Left colon (tissue), 2 donors: ENCODE data around the gene SPEG. TPM values are rescaled to one million over a fixed set of nuclear protein-coding genes. Genes with fewer than 3 reads are reported as not detected.
A peak's percentile ranks its signal among the peaks of the same experiment; 100 is the strongest.

Source experiments
- ATAC-seq: fragments of 200-7000 bp; cut with Tn5 transposase; one replicate; pipeline ENCODE4 v1.9.1; 2020; ENCODE audit warnings: mild to moderate bottlenecking, moderate library complexity
- DNase-seq, 2 donors: peaks; one replicate each; pipeline ENCODE4 v3.0.0-alpha.2; 2020
- intact Hi-C, 2 donors: fragments of 100-400 bp; cut with DNase I in 1 of 2; cut with micrococcal nuclease in 1 of 2; formaldehyde crosslinking; loops; one replicate each; pipeline versions ENCODE4 v1.11.2 to v1.14.0; 2022; cut with DNase I, micrococcal nuclease
- total RNA-seq, 2 donors: library from RNA; stranded (reverse); fragmentation: NEBNext Ultra II Directional; extraction: Animal tissue kit (Norgen Biotek cat#: 25700); gene quantifications; one replicate each; pipeline ENCODE4 v1.2.1, GENCODE V29; 2021
- donor health status: DM: no; HTN: no; CAD: no.
- donor health status: DM: yes; HTN: yes; CAD: no.

SPEG gene
- total RNA-seq, 2 donors from 2014 or later: 2.9 to 29.4 TPM

DNA sequence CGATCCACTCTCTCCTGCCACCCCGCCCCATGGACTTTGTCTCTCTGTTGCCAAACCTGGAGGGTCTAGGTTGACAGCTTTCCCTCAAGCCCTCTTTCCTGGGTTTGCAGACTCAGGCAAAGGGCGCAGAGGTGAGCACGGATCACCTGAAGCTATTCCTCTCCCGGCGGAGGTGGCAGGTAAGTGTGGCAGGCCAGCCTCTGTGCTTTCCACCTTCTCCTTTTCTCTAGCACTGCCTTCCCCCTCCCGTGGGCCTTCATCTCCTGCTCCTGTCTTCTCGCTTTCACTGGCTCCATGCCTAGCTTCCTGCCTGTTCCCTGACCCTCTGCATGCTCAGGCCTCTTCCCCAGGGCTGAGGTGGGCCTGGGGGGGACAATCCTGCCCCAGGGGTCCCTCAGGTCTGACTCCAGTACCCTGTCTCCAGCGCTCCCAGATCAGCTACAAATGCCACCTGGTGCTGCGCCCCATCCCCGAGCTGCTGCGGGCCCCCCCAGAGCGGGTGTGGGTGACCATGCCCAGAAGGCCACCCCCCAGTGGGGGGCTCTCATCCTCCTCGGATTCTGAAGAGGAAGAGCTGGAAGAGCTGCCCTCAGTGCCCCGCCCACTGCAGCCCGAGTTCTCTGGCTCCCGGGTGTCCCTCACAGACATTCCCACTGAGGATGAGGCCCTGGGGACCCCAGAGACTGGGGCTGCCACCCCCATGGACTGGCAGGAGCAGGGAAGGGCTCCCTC lies 48.2 kb downstream of the SPEG start:
- intact Hi-C loops: no loop called here
- DNase-seq (no peak), ATAC-seq (peak; percentile 5)

DNA sequence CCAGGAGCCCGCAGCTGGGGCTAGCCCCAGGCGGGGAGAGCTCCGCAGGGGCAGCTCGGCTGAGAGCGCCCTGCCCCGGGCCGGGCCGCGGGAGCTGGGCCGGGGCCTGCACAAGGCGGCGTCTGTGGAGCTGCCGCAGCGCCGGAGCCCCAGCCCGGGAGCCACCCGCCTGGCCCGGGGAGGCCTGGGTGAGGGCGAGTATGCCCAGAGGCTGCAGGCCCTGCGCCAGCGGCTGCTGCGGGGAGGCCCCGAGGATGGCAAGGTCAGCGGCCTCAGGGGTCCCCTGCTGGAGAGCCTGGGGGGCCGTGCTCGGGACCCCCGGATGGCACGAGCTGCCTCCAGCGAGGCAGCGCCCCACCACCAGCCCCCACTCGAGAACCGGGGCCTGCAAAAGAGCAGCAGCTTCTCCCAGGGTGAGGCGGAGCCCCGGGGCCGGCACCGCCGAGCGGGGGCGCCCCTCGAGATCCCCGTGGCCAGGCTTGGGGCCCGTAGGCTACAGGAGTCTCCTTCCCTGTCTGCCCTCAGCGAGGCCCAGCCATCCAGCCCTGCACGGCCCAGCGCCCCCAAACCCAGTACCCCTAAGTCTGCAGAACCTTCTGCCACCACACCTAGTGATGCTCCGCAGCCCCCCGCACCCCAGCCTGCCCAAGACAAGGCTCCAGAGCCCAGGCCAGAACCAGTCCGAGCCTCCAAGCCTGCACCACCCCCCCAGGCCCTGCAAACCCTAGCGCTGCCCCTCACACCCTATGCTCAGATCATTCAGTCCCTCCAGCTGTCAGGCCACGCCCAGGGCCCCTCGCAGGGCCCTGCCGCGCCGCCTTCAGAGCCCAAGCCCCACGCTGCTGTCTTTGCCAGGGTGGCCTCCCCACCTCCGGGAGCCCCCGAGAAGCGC lies 49.1 kb downstream of the SPEG start:
- intact Hi-C loops: no loop called here

DNA sequence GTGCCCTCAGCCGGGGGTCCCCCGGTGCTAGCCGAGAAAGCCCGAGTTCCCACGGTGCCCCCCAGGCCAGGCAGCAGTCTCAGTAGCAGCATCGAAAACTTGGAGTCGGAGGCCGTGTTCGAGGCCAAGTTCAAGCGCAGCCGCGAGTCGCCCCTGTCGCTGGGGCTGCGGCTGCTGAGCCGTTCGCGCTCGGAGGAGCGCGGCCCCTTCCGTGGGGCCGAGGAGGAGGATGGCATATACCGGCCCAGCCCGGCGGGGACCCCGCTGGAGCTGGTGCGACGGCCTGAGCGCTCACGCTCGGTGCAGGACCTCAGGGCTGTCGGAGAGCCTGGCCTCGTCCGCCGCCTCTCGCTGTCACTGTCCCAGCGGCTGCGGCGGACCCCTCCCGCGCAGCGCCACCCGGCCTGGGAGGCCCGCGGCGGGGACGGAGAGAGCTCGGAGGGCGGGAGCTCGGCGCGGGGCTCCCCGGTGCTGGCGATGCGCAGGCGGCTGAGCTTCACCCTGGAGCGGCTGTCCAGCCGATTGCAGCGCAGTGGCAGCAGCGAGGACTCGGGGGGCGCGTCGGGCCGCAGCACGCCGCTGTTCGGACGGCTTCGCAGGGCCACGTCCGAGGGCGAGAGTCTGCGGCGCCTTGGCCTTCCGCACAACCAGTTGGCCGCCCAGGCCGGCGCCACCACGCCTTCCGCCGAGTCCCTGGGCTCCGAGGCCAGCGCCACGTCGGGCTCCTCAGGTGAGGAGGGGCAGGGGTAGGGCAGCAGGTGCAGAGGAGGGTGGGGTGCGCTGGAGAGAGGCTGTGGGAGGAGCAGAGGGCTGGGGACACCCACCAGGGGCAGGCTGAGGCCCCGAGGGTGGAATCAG lies 49.9 kb downstream of the SPEG start:
- intact Hi-C loops: no loop called here
- peak; percentile 50 for ATAC-seq
- DNase-seq: no peak

More for the DNA sequence above, 49.1 kb downstream of the SPEG start:
- ATAC-seq (peak; percentile 13), DNase-seq (no peak)

DNA sequence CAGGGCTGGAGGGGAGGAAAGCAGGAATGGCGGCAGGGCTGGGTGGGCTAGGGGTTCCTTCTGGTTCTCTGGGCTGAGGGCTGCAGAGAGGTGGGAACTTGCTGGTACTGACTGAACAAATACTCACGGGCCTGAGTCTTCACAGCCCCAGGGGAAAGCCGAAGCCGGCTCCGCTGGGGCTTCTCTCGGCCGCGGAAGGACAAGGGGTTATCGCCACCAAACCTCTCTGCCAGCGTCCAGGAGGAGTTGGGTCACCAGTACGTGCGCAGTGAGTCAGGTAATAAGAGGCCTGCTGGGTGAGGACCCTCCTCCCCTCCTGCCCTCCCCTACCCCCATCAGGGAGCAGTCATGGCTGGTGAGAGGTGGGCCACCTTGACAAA lies 50.5 kb downstream of the SPEG start:
- ATAC-seq (no peak), DNase-seq (no peak)
- intact Hi-C loops: no loop called here

DNA sequence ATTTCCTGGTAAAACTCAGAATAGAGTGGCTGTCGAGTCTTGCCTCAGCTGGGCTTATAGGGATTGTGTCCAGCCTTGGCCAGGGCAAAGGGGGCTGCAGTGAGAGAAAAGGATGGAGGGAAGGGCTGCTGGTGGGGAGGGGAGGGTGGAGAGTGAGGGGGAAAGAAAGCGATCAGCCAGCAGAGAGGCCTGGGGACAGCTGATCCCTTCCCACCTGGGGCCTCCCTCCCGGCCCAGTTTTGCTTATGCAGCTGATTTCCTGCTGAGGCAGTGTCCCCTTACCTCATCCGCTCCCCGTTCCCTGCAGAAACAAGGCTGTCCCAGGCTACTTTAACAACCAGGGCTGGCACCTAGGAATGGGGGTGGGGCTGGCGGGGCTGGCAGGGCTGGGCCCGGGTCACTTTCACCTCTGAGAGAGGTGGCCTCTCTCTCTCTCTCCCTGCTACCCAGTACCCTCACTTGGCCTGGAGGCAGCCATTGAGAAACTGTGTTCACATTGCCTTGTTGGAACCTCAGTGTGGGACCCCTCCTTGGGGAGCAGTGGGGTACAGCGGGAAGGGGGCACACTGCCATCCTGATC lies 51.8 kb downstream of the SPEG start:
- intact Hi-C loops: no loop called here
- ATAC-seq (no peak), DNase-seq (no peak)

DNA sequence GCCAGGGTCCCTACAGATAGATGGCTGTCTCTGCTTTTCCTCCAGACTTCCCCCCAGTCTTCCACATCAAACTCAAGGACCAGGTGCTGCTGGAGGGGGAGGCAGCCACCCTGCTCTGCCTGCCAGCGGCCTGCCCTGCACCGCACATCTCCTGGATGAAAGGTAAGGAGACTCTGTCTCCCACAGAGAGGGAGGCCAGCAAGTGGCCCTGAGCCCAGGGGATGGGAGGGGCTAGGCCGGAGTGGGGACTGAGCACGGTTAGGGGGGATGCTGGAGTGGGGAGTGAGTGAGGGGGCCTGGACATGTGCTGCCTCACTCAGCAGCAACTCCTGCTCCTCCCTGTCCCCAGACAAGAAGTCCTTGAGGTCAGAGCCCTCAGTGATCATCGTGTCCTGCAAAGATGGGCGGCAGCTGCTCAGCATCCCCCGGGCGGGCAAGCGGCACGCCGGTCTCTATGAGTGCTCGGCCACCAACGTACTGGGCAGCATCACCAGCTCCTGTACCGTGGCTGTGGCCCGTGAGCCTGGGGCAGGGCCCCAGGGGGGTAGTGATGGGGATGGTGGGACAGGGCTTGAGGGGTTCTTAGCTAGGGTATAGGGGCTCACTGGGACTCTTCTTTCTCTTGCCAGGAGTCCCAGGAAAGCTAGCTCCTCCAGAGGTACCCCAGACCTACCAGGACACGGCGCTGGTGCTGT lies 53.7 kb downstream of the SPEG start:
- DNase-seq: no peak
- no peak for ATAC-seq
- intact Hi-C loops: no loop called here

DNA sequence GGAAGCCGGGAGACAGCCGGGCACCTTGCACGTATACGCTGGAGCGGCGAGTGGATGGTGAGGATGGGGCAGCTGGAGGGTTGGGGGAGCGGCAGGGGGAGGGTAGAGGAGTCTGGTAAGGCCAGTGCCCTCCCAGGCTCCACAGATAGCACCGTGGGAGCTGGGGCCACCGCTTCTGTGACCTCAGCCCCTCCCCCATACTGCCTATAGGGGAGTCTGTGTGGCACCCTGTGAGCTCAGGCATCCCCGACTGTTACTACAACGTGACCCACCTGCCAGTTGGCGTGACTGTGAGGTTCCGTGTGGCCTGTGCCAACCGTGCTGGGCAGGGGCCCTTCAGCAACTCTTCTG lies 54.2 kb downstream of the SPEG start:
- intact Hi-C loops: no loop called here
- ATAC-seq (no peak), DNase-seq (no peak)

DNA sequence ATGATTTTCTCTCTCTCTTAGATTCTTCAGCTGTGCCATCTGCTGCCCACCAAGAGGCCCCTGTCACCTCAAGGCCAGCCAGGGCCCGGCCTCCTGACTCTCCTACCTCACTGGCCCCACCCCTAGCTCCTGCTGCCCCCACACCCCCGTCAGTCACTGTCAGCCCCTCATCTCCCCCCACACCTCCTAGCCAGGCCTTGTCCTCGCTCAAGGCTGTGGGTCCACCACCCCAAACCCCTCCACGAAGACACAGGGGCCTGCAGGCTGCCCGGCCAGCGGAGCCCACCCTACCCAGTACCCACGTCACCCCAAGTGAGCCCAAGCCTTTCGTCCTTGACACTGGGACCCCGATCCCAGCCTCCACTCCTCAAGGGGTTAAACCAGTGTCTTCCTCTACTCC lies 54.7 kb downstream of the SPEG start:
- intact Hi-C loops: no loop called here
- DNase-seq: no peak
- no peak for ATAC-seq

DNA sequence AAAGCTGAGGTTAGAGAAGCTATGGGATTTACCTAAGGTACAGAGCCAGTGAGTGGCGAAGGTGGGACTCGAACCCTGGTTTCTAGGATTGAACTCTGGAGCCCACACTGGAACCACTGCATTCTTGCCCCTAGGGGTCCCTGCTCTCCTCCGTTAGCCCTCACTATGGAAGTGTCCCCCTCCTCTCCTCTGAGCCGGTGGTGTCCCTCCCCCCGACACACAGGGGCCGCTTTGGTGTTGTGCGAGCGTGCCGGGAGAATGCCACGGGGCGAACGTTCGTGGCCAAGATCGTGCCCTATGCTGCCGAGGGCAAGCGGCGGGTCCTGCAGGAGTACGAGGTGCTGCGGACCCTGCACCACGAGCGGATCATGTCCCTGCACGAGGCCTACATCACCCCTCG lies 55.5 kb downstream of the SPEG start:
- no peak for DNase-seq
- intact Hi-C loops: no loop called here
- no peak for ATAC-seq

DNA sequence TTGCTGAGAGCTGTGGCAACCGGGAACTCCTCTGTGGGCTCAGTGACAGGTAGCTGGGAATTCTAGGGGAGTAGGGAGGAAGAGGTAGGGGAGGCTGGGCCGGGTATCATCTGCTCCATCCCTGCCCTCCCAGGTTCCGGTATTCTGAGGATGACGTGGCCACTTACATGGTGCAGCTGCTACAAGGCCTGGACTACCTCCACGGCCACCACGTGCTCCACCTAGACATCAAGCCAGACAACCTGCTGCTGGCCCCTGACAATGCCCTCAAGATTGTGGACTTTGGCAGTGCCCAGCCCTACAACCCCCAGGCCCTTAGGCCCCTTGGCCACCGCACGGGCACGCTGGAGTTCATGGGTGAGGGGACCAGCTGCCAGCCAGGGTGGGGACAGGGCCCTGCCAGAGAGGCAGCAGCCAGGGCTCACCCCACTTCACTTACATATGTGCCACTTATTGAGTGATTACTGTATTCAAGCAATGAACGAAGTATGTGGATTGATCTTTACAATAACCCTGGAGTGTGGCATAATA lies 56.0 kb downstream of the SPEG start:
- DNase-seq: no peak
- intact Hi-C loops: no loop called here
- ATAC-seq: no peak

DNA sequence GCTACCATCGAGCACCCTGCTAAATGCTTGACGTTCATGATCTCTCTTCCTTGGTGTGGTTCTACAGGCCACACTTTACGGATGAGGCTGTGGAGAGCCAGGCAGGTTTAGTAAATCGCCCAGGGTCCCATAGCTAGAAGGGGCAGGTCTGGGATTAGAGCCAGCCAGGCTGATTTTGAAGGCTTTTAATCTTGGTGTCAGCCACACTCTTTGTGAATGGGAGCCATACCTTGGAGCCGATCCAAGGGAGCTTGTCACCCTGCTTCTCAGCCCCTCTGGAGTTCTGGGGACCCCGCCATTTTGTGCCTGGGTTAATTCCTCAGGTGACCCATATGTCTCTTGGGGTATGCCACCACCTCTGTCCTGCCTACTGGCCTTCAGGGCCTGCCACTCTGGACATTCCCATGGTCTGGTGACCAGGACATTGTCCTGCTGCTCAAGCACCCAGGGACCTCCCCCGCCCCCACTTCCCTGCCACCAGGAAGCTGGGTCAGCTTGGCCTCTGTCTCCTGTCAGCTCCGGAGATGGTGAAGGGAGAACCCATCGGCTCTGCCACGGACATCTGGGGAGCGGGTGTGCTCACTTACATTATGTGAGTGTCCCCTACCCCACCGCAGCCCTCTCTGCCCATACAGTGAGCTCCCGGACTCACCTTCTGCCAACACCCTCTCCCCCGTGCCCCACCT lies 56.8 kb downstream of the SPEG start:
- intact Hi-C loops: no loop called here
- ATAC-seq (no peak), DNase-seq (no peak)

DNA sequence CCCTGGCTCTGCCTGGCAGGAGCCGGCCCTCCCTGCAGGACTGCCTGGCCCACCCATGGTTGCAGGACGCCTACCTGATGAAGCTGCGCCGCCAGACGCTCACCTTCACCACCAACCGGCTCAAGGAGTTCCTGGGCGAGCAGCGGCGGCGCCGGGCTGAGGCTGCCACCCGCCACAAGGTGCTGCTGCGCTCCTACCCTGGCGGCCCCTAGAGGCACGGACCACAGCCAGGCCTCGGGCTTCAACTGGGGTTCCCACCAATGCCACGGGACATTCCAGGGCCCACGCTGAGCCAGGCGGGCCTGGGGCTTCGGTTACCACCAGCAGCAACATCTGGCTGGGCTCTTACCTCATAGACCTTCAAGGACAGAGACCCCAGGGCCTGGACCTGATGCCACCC lies 57.9 kb downstream of the SPEG start:
- ATAC-seq (no peak), DNase-seq (no peak)
- intact Hi-C loops: no loop called here

DNA sequence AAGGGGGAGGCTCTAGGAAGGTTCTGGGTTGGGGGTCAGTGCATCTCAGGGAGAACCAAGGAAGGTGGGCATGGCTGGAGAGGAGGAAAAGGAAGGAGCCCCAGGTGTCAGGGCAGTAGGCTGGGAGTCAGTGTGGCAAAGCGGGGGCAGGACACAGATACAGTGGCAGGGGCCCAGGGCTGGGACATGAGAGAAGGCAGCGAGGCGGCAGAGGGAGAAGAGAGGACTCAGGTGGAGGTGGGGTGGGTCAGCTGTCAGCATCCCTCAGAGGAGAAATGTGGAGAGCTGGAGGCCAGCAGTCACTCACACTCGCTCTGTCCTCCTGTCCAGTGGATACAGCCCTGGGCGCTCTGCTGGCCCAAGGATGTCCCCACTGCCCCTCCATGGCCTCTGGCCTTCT lies 58.4 kb downstream of the SPEG start:
- ATAC-seq (no peak), DNase-seq (no peak)
- intact Hi-C loops: no loop called here

DNA sequence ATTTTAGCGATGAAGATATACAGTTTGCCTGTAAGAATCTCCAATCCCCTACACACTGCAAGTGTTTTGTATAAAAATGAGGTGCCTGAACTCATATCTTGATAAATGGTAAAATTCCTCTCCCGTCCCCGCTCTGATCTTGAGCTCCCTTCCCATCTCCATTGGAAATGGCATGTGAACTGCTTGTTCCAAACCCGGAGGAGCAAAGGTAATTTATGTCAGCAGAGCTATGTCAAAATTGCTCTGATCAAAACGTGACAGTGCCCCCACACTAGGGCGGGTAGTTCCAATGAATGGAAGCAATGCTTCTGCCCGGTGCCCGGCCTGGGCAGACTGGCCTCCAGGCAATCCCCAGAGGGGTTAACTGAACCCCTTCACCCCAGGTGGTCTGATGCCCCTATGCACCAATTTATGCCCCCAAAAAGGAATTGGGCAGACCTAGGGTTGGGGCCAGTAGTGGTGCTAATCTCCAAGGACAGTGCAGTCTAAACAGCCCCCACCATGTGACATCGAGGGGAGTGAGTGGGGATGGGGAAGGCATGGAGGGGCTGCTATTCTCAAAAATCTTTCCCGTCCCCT lies 60.4 kb downstream of the SPEG start:
- intact Hi-C loops: no loop called here
- DNase-seq: no peak
- no peak for ATAC-seq

DNA sequence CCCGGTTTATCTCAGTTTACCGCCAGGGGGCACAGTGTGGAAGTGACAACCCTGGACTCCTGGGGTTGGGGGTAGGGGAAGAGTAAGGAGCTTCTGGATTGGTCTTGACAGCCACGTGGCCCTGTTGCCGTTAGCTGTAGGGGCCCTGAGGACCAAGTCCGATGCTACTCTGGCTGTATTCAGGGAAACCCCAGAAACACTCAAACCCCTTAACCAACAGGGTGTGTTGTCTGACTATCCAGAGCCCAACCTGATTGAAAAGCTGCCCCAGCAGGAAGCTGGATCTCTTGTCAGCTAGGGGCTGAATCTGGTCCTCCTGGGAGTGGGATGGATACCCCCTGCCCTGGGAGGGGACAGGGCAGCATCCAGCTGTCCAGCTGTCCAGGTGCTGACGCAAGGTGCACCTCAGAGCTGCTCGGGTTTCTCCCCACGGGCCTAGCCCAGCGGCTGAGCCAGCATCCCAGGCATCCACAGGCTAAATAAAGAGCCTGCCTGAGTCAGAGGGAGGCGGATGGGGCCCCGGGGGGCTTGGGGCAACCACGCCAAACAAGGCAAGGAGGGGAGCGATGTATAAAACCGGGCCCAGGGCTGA lies 61.0 kb downstream of the SPEG start:
- ATAC-seq (no peak), DNase-seq (peak; percentile 59 to 64)
- intact Hi-C loops: no loop called here

DNA sequence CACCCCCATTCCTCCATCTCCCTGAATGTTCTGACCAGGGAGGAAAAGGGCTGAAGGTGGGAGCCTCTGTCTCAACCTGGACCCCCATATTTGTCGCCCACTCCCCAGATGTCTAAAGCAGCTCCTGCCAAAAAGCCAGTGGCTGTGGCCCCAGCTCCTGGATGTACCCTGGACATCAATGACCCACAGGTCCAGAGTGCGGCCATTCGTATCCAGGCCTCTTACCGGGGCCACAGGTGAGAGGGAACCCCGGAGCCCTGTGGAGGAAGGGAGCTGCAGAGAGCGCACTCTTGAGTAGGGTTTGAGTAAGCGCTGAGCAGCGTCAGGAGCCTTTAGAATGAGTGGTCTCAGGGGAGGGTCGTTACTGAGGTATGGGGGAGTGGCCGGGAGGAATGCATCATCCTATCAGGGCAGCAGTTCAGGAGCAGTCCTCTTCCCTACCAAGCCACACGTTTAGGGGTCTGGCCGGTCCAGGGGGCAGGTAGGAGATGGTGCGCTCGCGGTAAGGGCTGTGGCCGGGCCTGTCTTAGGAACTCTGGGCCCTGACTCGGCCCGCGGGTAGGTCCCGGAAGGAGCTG lies 61.7 kb downstream of the SPEG start:
- DNase-seq: no peak
- intact Hi-C loops: no loop called here
- no peak for ATAC-seq
